Heart left ventricle (tissue), 13 donors: ENCODE results near the gene ITPR2.

Experiments
- CTCF ChIP-seq, 12 donors: fragments of 200-600 bp; sonication (generic) in 4 of 12; IDR thresholded peaks; one replicate each; pipeline versions ENCODE4 v1.5.0 to v1.8.0; 2018 to 2022; ENCODE audit warnings: antibody characterized with exemption in 12 of 12, mild to moderate bottlenecking in 5 of 12
- POLR2A ChIP-seq, 2 donors: fragments of 450-650 bp; IDR thresholded peaks; one replicate each; pipeline ENCODE4 v1.6.1; 2017; ENCODE audit warnings: antibody characterized with exemption in 2 of 2, mild to moderate bottlenecking in 2 of 2, moderate library complexity in 2 of 2
- donor health status: ischemic (EF 13 %, LVEDD 7.1; RV severe dilation, severe dysfunction).
- donor health status: DM: no; HTN: yes; CAD: no.
- donor health status: DM: no; HTN: no; CAD: no.
- donor health status: ischemic (EF 25% LVEDD 6.9; RV normal size, moderate dysfunction).
- donor health status: ischemic (EF 25% LVEDD 5.7; RV mildly dilated, moderate dysfunction).
- donor health status: ischemic (EF 35%, LVEDD 5.7; RV mildly dilated, moderate dysfunction).
- donor health status: nonischemic (EF 11% LVEDD 7.7; RV severe dilation, severe dysfunction).
- donor health status: DM: yes; HTN: yes; CAD: no.
- donor health status: PGD.
- donor health status: ischemic (EF 29% LVEDD 5.4; RV normal size, mild dysfunction).
- donor health status: nonischemic (EF 23%, LVEDD 6.1; RV moderate dilation, normal function).

- TF ChIP-seq CTCF (IDR thresholded peaks at IDR 0.05) (no peak), POLR2A (IDR thresholded peaks at IDR 0.05) (no peak)
Observed at GRCh38 chr12:26340649-26341048, 492.3 kb downstream of the ITPR2 start.
